GM21723 (cell line): ENCODE measurements around the gene EIF3L.
A peak's percentile ranks its signal among the peaks of the same experiment; 100 is the strongest.
"Not testable (repeated sequence)": the region's sequence is repeated elsewhere in the genome, so short reads cannot be mapped to it uniquely, and the experiment has no call there.

Experiments used
- ATAC-seq: cut with Tn5 transposase; IDR thresholded peaks from one replicate; pipeline ENCODE4 v1.9.1; 2021; ENCODE audit warnings: mild to moderate bottlenecking, moderate library complexity; ENCODE audit not compliant: unreplicated experiment

Gene EIF3L

DNA sequence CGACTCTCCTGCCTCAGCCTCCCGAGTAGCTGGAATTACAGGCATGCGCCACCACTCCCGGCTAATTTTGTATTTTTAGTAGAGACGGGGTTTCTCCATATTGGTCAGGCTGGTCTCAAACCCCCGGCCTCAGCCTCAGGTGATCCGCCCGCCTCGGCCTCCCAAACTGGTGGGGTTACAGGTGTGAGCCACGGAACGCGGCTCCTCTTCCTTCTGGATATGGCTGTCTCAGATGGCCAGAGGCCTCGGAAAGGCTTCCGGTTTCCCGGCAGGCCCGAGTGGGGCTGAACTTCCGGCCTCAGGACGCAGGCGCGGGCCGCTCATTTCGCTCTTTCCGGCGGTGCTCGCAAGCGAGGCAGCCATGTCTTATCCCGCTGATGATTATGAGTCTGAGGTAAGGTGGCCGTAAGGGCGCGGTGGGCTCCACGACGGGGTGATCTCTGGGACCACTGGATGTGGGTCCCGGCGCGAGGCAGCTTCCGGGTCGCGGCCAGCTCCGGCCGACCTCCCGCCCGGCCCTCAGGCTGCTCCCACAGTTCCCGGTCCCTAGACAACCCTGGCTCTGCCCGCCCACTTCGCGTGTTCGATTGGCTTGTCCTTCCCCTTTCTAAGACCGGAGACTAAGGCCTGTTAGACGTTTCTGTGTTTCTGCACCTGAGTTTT lies at the start of gene EIF3L:
Gene EIF3L, plus strand, starts transcription at position 331 of the 663 bp plus-strand sequence. Its CDS starts 31 bp downstream, at position 362.
- peak; percentile 71 for ATAC-seq

- ATAC-seq = not testable (repeated sequence)
These were observed 49.2 kb upstream of the EIF3L start for GRCh38 chr22:37799979-37800378.

DNA sequence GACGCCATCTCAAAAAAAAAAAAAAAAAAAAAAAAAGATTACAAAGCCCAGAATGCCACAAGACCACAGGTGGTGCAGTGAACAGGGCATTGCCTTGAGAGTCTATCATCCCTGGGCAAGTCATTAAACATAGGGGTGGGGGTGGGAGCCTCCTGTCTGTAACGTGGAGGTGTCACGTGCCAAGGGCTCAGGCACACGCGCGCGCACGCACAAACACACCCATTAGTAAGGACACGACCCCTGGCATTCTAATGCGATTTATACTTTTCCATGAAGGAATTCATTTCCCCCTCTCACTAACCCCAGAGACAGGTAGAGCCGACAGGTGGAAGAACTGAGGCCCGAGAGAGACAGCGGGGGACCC lies 47.3 kb upstream of the EIF3L start:
- no peak for ATAC-seq

- no peak for ATAC-seq
These were observed 46.7 kb upstream of the EIF3L start for GRCh38 chr22:37802310-37803194.

GRCh38 chr22:37803195-37803638 lies 46.0 kb upstream of the EIF3L start:
- ATAC-seq = no peak

DNA sequence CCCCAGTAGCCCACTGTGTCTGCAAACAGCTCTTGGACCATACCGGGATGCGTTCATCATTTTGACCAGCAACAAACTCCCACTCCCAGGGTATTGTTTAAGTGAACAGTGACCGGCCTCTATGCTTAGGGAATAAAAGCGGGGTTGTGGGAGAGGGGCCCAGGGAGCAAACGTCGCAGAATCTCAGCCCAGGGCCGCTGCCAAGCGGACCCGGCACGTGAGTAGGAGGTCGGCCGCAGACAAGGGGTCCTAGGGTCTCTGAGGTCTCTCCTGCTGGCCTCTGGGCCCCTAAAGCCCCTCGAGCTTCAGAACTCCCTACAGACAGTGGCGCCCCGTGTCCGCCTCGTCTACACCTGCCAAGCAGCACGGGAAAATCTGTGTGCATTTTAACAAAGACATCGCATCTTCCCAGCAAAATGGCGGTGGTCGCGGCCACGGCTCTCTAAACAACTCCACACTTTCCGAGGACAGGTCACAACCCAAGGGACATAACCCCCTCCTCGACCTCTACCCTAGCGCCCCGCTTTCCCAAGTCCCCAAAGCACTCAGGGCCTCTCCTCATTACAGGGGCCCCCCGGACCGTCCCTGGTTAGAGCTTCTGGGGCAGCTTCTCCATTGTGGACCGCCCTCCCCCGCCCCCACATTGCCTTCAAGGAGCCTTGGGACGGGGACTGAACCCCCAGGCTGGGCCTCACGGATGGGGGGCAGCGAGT lies 45.4 kb upstream of the EIF3L start:
- ATAC-seq = no peak

DNA sequence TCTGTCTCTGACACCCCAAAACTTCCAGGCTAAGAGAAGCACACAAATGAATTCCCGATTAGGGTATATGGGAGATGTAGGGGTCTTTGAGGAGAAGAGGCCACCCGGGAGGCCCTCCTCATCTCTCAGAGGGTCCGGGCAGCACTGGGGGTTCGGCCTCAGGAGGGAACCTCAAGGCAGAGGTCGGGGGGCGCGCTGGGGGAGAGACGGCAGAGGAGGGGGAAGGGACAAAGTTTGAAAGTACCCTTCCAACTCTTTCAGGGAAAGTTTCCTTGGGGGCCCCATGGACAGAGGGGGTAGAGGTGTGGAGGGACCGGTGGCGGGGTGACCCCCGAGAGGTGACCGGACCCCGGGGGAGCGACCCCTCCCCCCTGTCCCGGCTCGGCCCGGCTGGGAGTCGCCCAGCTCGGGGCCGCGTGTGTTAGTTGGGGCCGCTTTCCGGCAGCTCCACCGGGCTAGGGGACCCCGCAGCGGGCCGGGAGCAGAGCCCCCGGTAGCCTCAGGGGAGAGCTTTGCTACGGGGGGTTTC lies 44.8 kb upstream of the EIF3L start:
- ATAC-seq = no peak

- no peak for ATAC-seq
These were observed 44.1 kb upstream of the EIF3L start for GRCh38 chr22:37804881-37805809.

GRCh38 chr22:37805810-37806277 lies 43.4 kb upstream of the EIF3L start:
- no peak for ATAC-seq

- no peak for ATAC-seq
These were observed 42.5 kb upstream of the EIF3L start for GRCh38 chr22:37806409-37807333.

- ATAC-seq = peak; percentile 79
These were observed 41.6 kb upstream of the EIF3L start, which contains the start of gene GCAT for GRCh38 chr22:37807410-37808293. Gene GCAT (plus strand): TSS chr22:37807934. CDS start chr22:37807968, 34 bp downstream.

- ATAC-seq = no peak
These were observed 40.9 kb upstream of the EIF3L start for GRCh38 chr22:37808294-37808657.

DNA sequence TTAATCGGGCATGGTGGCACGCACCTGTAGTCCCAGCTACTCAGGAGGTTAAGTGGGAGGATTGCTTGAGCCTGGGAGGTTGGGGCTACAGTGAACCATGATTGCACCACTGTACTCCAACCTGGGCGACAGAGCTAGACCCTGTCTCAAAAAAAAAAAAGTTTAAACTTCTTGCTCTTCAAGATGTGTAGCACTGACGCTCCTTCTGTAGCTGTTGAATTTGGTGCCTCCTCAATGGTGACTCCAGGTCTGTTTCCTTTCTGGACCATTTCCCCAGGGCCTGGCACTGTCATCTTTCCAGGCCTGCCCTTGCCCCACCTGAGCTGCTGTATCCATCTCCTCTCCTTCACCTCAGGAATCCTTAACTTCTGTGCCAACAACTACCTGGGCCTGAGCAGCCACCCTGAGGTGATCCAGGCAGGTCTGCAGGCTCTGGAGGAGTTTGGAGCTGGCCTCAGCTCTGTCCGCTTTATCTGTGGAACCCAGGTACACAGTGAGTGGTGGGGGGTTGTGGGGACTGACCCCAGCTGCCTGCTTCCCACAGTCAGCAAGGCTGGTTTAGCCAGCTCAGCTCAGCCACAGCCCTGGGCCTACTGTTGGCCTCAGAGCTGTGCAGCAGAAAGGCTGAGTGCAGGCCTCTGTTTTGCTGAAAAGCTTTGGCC lies 39.4 kb upstream of the EIF3L start:
- no peak for ATAC-seq

DNA sequence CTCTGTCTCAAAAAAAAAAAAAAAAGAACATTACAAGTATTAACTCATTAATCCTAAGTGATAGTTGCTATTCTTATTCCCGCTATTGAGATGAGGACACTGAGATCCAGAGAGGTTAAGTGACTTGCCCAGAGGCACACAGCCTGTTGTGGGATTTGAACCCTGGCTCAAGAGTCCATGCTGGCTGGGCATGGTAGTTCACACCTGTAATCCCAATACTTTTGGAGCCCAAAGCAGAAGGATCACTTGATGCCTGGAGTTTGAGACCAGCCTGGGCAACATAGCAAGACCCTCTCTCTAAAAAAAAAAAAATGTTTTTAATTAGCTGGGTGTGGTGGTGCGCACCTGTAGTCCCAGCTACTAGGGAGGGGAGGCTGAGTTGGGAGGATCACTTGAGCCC lies 37.4 kb upstream of the EIF3L start:
- ATAC-seq = no peak

DNA sequence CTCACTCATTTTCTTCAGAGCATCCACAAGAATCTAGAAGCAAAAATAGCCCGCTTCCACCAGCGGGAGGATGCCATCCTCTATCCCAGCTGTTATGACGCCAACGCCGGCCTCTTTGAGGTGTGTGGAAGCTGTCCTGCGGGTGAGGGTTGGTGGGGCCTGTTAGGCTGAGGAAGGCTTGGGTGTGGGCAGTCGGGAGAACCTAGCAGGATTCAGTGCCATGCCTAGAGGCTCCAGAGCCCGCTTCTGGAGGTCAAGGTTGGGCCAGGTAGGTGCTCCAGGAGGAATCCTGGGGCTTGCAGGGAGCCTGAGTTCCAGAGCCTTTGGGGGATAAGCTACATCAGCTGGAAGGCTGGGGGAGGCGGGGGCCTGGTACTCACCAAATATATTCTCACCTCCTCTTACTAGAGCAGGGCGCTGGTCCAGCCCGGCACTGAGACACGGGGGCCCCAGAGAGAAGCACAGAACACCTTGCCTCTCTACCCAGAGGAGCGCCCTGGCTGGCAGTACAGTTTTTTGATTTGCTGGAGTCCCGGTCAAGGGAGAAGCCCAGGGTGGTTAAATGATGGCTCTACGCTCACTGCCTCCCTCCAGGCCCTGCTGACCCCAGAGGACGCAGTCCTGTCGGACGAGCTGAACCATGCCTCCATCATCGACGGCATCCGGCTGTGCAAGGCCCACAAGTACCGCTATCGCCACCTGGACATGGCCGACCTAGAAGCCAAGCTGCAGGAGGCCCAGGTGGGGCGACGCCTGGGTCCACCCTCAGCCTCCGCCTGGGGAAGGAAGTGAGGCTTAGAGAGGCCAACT lies 36.1 kb upstream of the EIF3L start:
- ATAC-seq = no peak

- no peak for ATAC-seq
These were observed 33.6 kb upstream of the EIF3L start for GRCh38 chr22:37815593-37815992.
